ENCODE measurements around the gene IGSF21.

The IGSF21 gene

DNA sequence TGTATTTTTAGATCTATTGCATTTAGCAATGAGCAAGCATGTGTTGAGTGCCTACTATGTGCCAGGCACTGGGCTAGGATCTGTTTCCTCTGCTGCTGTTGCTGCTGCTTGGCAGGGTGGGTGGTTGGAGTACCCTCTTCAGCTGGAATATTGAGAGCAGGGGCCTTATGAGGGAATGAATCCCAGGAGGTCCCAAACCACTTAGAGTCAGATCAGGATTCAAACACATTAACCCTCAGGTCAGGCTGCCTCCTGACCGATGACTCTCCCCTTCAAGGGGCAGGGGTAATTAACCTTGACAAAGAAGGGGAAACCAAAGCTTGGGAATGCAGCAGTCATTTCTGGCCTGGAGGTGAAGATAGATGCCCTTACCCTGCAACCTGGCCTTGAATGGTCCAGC lies 138.0 kb downstream of the IGSF21 start:
- ATAC-seq: no peak
- TF ChIP-seq, protein P1, sequence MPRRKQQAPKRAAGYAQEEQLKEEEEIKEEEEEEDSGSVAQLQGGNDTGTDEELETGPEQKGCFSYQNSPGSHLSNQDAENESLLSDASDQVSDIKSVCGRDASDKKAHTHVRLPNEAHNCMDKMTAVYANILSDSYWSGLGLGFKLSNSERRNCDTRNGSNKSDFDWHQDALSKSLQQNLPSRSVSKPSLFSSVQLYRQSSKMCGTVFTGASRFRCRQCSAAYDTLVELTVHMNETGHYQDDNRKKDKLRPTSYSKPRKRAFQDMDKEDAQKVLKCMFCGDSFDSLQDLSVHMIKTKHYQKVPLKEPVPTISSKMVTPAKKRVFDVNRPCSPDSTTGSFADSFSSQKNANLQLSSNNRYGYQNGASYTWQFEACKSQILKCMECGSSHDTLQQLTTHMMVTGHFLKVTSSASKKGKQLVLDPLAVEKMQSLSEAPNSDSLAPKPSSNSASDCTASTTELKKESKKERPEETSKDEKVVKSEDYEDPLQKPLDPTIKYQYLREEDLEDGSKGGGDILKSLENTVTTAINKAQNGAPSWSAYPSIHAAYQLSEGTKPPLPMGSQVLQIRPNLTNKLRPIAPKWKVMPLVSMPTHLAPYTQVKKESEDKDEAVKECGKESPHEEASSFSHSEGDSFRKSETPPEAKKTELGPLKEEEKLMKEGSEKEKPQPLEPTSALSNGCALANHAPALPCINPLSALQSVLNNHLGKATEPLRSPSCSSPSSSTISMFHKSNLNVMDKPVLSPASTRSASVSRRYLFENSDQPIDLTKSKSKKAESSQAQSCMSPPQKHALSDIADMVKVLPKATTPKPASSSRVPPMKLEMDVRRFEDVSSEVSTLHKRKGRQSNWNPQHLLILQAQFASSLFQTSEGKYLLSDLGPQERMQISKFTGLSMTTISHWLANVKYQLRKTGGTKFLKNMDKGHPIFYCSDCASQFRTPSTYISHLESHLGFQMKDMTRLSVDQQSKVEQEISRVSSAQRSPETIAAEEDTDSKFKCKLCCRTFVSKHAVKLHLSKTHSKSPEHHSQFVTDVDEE (CRISPR knock-in tag; IDR thresholded peaks at IDR 0.05): no peak
- TF ChIP-seq RARB (CRISPR knock-in tag; IDR thresholded peaks at IDR 0.05): no peak
- TF ChIP-seq BACH2 (CRISPR knock-in tag; IDR thresholded peaks at IDR 0.05; ENCODE audit: borderline replicate concordance): no peak
- no peak for TF ChIP-seq PPARA (CRISPR knock-in tag; IDR thresholded peaks at IDR 0.05; ENCODE audit: borderline replicate concordance)
- no peak for TF ChIP-seq ESRRG (CRISPR knock-in tag; IDR thresholded peaks at IDR 0.05)
- TF ChIP-seq ZC3H10 (CRISPR knock-in tag; IDR thresholded peaks at IDR 0.05): no peak

DNA sequence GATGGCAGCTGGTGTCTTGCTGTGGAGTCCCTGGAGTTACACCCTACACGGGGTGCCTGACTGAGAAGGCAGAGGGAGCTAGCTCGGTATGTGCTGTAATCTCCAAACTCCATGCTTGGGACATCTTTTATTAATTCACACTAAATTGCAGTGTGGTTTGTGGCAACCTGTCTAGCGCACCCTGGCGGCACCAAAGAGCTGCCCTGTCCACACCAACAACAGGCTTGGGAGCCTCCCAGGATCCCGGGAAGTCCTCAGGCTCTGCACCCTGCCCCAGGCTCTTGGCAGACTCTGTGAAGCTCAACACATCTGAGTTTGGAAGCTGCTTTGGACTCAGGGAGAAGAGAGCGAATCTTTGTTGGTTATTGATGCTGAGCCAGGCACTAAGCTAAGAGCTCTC lies 138.9 kb downstream of the IGSF21 start:
- TF ChIP-seq ZNF565 (CRISPR knock-in tag; conservative IDR thresholded peaks at IDR 0.05; ENCODE audit: low read depth) (no peak), PPARA (CRISPR knock-in tag; IDR thresholded peaks at IDR 0.05; ENCODE audit: borderline replicate concordance) (no peak)
- TF ChIP-seq, protein P1 (CRISPR knock-in tag; IDR thresholded peaks at IDR 0.05): no peak
- no peak for ATAC-seq

DNA sequence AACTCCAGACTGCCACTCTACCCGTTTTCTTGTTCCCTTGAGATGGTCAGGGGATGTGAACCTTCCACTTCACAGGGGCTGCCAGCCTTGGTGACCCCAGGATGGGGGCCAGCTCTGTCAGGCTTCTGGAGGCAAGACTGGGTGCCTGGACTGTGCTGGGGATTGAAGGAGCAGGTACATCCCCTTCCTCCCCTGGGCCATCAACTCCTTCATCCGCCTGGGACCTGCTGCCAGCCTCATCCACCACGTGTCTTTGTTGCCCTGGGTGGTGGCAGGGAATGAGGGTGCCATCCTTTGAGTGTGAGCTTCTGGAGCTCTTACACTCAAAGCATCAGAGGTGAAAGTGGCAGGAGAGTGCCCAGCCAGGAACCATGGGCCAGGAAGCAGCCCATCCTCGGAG lies 139.6 kb downstream of the IGSF21 start:
- no peak for TF ChIP-seq ISL1 (CRISPR knock-in tag; IDR thresholded peaks at IDR 0.05)
- TF ChIP-seq ZC3H10 (CRISPR knock-in tag; IDR thresholded peaks at IDR 0.05): no peak
- TF ChIP-seq, protein P1 (CRISPR knock-in tag; IDR thresholded peaks at IDR 0.05): no peak
- TF ChIP-seq ZNF70 (CRISPR knock-in tag; IDR thresholded peaks at IDR 0.05): no peak
- TF ChIP-seq ESRRG (CRISPR knock-in tag; IDR thresholded peaks at IDR 0.05): no peak
- TF ChIP-seq, protein P2, sequence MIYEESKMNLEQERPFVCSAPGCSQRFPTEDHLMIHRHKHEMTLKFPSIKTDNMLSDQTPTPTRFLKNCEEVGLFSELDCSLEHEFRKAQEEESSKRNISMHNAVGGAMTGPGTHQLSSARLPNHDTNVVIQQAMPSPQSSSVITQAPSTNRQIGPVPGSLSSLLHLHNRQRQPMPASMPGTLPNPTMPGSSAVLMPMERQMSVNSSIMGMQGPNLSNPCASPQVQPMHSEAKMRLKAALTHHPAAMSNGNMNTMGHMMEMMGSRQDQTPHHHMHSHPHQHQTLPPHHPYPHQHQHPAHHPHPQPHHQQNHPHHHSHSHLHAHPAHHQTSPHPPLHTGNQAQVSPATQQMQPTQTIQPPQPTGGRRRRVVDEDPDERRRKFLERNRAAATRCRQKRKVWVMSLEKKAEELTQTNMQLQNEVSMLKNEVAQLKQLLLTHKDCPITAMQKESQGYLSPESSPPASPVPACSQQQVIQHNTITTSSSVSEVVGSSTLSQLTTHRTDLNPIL (CRISPR knock-in tag; IDR thresholded peaks at IDR 0.05; ENCODE audit: low read depth): no peak
- TF ChIP-seq TOX (CRISPR knock-in tag; IDR thresholded peaks at IDR 0.05; ENCODE audit: borderline replicate concordance): no peak
- TF ChIP-seq, protein P3, sequence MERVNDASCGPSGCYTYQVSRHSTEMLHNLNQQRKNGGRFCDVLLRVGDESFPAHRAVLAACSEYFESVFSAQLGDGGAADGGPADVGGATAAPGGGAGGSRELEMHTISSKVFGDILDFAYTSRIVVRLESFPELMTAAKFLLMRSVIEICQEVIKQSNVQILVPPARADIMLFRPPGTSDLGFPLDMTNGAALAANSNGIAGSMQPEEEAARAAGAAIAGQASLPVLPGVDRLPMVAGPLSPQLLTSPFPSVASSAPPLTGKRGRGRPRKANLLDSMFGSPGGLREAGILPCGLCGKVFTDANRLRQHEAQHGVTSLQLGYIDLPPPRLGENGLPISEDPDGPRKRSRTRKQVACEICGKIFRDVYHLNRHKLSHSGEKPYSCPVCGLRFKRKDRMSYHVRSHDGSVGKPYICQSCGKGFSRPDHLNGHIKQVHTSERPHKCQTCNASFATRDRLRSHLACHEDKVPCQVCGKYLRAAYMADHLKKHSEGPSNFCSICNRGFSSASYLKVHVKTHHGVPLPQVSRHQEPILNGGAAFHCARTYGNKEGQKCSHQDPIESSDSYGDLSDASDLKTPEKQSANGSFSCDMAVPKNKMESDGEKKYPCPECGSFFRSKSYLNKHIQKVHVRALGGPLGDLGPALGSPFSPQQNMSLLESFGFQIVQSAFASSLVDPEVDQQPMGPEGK (CRISPR knock-in tag; IDR thresholded peaks at IDR 0.05; ENCODE audit: borderline replicate concordance): no peak
- TF ChIP-seq ZFP3 (CRISPR knock-in tag; IDR thresholded peaks at IDR 0.05): no peak
- TF ChIP-seq OSR1 (CRISPR knock-in tag; IDR thresholded peaks at IDR 0.05): no peak
- no peak for TF ChIP-seq ZNF8 (CRISPR knock-in tag; IDR thresholded peaks at IDR 0.05)
- no peak for TF ChIP-seq PPARA (CRISPR knock-in tag; IDR thresholded peaks at IDR 0.05; ENCODE audit: borderline replicate concordance)
- no peak for TF ChIP-seq CSDC2 (CRISPR knock-in tag; IDR thresholded peaks at IDR 0.05)
- TF ChIP-seq, protein P4, sequence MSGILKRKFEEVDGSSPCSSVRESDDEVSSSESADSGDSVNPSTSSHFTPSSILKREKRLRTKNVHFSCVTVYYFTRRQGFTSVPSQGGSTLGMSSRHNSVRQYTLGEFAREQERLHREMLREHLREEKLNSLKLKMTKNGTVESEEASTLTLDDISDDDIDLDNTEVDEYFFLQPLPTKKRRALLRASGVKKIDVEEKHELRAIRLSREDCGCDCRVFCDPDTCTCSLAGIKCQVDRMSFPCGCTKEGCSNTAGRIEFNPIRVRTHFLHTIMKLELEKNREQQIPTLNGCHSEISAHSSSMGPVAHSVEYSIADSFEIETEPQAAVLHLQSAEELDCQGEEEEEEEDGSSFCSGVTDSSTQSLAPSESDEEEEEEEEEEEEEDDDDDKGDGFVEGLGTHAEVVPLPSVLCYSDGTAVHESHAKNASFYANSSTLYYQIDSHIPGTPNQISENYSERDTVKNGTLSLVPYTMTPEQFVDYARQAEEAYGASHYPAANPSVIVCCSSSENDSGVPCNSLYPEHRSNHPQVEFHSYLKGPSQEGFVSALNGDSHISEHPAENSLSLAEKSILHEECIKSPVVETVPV (CRISPR knock-in tag; IDR thresholded peaks at IDR 0.05): no peak
- ATAC-seq: no peak

Measured in SK-N-SH treated with all-trans-retinoic acid at 6 μM for 48 hours (cell line).